CD4-positive, alpha-beta T cell treated with Interleukin-17A for 4 hours (primary cell): Measurements from ENCODE around the gene CTDSPL.
"Not testable (repeated sequence)": the region's sequence is repeated elsewhere in the genome, so short reads cannot be mapped to it uniquely, and the experiment has no call there.

ENCODE experiments used
- DNase-seq: peaks from one replicate; pipeline ENCODE4 v3.0.0-alpha.2; 2020; ENCODE audit warnings: mixed read lengths

Gene CTDSPL, protein sequence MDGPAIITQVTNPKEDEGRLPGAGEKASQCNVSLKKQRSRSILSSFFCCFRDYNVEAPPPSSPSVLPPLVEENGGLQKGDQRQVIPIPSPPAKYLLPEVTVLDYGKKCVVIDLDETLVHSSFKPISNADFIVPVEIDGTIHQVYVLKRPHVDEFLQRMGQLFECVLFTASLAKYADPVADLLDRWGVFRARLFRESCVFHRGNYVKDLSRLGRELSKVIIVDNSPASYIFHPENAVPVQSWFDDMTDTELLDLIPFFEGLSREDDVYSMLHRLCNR

DNA sequence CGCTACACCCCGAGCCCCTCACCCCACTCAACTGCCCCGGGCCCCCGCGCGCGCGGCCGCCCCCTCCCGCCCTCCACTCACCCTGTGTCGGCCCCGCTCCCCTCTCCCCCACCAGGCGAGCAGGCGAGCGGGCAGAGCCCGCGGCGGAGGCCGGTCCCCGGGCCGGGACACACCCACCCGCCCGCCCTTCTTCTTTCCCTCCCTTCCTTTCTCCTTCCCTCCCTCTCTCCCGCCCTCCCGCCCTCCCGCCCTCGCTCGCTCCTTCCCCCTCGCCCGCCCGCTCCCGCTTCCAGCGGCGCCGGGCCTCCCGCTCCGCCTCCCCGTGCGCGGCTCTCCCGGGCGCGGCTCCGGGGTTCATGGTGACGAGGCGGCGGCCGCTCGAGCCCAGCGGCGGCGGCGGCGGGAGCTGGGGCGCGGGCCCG is at the start of gene CTDSPL:
TSS of gene CTDSPL (plus strand) at position 261 of the 422 bp plus-strand sequence. CDS start 320 bp downstream, outside the sequence.
- DNase-seq: peak; percentile 33

DNA sequence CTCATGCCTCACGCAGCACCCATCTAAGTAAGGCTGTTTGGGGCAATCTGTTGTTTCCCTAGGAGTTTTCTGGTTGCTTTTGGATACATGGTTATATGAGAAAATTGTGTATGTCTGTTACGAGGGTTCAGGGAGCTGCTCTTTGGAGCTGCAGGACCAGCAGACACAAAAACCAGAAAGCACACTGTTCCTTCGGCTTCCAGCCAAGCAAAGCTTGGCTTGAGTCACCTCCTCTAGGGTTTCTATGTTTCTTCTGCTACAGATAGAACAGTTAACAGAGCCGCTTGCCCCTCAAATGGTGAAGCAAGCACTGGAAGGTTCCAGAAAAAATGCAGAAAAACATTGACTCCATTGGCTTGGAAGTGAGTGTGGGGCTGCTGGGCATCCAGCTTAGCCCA is 49.2 kb upstream of the CTDSPL start:
- no peak for DNase-seq

DNA sequence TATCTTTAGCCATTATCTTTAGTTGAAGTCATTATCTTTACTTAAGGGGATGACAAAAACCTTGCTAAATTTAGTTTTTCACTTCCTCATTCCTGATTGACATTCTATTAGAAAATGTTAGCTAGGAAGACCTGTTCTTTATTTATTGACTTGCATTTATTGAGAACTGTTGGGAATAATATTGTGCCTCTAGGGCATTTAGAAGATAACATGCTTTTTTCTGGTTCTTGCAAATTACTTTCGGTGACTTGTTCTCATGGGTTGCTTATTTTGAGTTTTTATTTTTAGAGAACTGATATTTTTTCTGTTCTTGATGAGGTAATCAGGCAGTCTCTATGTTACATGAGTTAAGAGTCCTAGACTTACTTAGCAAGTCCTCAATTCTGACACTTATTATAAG is 48.3 kb upstream of the CTDSPL start:
- DNase-seq: no peak

GRCh38 chr3:37814547-37814946 is 47.1 kb upstream of the CTDSPL start:
- DNase-seq: no peak

DNA sequence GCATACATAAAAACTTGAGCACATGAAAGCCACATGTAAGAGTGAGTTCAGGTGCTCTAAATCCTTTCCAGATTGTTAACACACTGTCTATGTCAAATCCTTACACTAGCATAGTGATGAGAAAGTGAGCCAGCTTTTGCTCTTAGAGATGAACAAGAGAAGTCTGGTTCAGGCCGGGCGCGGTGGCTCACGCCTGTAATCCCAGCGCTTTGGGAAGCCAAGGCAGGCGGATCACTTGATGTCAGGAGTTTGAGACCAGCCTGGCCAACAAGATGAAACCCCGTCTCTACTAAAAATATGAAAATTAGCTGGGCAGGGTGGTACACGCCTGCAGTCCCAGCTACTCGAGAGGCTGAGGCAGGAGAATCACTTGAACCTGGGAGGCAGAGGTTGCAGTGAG is 46.5 kb upstream of the CTDSPL start:
- not testable (repeated sequence) for DNase-seq

GRCh38 chr3:37816271-37816670 is 45.4 kb upstream of the CTDSPL start:
- no peak for DNase-seq

DNA sequence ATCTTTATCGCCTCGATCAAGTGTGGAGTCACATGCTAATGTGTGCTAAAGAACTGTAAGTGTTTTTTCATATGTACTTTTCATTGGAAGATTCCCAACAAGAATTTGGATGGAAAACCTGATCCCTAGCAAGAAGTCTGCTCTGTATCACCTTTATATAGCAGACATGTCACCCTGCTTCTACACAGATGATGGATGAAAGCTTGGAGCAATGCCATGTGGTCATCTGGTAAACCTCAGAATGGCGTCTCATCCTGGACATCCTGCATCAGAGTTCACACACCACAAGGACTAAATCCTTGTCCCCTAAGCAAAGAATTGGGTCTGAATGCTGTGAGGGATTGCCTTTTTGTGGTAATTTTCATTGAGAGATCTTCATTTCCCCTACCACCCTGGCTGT is 42.1 kb upstream of the CTDSPL start:
- no peak for DNase-seq

DNA sequence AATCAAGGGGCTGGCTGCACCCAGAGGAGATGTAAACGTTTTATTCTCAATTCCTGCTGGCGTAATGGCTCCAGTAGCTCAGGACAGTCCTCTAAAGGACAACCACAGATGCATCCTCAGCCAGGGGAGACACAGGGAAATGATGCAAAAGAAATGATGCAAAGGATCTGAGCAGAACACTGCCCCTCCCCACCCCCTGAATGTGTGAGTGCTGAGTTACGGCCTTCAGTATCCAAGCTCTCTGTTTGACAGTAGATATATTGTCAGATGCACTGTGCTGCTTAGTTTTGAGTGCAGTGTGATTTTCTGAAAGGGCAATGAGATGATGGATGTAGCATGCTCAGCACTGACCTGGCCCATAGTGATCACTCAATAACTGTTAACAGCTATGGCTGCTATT is 41.4 kb upstream of the CTDSPL start:
- DNase-seq: no peak

GRCh38 chr3:37823189-37823588 is 38.5 kb upstream of the CTDSPL start:
- DNase-seq: no peak

DNA sequence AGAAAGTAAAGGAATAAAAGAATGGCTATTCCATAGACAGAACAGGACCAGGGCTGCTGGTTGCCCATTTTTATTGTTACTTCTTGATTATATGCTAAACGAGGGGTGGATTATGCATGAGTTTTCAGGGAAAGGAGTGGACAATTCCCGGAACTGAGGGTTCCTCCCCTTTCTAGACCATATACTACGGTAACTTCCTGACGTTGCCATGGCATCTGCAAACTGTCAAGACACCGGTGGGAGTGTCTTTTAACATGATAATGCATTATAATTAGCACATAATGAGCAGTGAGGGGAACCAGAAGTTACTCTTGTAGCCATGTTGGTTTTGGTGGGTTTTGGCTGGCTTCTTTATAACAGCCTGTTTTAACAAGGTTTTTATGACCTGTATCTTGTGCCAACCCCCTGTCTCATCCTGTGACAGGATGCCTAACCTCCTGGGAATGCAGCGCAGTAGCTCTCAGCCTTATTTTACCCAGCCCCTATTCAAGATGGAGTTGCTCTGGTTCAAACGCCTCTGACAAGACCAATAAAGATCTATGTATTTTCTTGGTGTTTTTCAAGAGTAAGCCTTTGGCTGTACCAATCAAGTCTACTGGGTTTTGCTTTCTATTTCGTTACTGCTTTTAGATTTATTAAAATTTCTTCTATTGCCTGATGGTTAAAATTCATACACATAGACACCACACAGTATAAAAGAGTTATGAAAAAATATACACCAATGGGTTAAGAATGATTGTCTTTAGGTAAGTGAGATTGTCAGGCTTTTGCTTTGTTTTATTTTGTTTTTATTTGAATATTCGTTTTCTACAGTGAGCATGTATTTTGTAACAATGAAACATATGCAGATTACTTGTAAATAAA is 37.4 kb upstream of the CTDSPL start:
- DNase-seq: no peak

- no peak for DNase-seq
Measured at GRCh38 chr3:37824954-37825328, 36.7 kb upstream of the CTDSPL start.

DNA sequence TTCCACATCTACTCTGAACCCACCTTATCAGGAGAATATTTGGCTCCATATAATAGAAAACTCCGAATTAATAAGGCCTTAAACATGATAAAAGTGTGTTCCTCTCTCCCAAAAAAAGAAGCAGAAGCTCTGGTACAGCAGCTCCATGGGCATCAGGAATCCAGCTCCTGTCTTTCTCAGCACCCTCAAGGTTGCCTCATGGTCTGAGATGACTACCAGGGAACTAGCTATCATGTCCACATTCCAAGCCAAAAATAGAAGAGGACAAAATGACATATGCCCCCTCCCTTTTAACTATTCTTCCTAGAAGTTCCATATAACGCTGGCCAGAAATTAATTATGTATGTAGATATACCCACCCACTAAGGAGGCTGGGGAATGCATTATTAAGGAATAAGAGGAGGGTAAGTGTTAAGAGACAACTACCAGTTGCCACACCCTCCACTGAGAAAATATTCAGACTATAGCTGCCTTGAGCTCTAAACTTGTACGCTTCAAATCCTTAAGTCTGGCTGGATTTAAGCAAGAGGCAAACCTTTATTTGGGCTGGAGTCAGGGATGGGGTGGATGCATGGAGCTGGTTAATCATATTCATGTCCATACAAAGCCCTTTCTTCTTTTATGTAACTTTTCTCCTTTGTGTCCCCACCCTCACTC is 35.8 kb upstream of the CTDSPL start:
- DNase-seq: no peak

DNA sequence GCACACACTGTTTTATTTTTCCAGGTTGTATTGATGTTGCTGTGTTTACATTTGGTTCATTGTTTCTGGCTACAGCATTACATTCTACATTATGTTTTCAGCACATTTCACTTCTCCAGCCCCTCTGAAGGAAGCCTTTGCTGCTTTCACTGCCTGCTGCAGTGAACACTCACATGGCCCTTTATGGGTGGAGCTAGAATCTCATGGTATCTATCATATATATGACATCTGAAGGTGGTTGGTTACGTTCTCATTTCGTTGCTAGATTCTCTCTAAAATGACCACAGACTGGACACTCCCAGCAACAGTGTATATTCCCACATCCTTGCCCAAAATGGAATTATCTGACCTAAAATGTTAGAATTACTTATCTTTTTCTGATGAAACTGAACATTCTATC is 35.2 kb upstream of the CTDSPL start:
- no peak for DNase-seq

DNA sequence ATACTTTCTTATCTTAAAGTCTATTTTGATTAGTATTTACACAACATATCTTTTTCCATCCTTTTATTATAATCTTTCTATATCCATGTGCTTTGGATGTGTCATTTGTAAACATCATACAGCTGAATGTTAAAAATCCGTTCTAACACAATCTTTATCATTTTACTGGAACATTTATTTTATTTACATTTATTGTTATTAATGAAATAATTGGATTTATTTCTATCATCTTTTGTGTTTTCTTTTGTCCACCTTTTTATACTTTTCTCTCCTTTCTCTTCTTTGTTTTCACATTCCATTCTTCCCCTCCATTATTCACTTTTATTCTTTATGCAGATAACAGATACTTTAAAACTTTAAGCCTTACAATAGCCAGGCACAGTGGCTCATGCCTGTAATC is 34.7 kb upstream of the CTDSPL start:
- no peak for DNase-seq

DNA sequence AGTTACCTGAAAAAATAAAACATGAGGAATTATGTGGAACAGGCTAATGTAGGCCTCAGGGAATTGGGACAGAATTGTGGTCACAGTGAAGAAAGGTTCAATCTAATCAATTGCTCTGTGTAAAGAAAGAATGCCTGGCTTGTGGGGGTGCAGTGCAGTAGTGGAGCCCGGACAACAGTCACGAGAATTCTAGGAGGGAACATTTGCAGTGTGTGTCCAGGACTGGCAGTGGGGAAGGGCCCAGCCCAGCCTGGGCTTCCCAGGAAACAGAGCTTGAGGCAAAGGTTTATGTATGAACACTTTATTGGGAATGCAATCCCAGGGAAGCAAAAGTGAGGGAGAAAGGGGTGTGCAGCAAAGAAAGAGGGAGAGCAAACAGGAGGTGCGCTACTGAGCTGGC is 29.2 kb upstream of the CTDSPL start:
- no peak for DNase-seq

DNA sequence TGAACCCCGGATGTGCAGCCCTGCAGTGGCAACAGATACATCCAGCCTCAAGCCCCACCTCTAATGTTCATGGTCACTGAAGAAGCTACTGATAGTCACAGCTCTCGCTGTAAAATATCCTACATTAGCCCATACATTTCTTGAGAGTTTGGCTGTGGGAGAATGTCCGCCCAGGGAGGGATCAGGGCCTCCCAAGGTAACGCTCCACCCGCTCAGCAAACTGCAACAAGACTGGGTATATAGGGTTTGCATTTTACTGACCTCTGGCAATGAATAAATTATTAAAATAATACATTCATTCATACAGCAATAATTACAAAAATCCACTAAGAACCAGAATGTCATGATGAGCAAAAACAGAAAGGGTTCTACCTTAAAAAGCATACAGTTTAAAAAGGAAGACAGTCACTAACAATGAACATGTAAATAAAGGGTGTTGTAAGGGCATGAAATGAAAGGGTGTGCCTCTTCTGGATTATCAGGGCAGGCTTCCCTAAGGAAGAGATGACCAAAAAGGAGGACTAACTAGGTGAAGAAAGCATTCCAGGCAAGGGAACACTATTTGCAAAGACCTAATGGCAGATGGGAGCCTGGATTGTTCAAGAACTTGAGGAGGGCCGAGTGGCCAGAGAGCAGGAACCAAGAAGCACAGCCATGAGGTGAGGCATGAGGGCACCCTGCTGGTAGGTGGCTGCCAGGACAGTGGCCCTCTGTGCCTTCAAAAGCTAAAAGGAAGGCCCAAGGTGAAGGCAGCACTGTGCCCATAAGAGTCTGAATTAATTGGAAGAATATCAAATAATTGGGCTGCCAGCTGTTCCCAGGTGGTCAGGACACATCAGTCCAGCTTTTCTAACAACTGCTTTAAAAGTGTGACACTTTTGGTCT is 28.1 kb upstream of the CTDSPL start:
- DNase-seq: no peak

GRCh38 chr3:37836589-37836988 is 25.1 kb upstream of the CTDSPL start:
- DNase-seq: no peak

DNA sequence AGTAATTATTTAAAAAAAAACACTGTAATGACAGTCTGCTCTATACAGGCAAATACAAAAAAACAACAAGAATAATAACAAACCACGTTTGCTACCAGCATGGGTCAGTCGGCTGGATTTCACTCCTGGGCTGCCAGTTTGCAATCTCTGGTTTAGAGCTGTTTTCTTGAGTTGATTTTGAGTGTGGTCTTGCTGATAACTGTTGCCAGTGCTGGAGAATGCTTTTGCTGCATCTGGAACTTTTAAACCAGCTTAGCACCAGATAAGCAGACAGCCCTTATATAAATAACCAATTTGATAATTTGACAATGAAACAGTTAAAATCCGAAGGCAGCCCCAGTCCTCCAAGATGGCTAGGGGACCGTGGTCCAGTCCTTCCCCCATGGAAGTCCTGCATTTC is 14.0 kb upstream of the CTDSPL start:
- no peak for DNase-seq

GRCh38 chr3:37849146-37849923 is 12.3 kb upstream of the CTDSPL start:
- DNase-seq: no peak

DNA sequence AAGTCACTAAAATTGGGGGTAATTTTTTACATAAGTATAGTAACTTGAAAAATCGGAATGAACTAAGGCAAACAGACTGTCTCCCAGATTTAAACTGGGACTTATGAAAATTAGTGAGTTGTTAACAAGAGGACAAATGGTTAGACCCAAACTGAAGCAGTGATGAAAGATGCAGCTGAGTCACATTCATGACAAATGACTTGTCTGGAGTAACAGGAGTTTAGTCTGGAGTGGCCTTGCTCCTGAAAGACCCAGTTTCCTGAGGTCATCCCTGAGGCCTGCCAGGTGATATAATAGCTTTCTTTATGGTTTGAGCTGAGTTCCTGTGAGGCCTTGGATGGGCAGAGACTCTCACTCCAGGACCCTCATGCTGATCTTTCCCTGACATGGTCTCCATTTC is 9.6 kb upstream of the CTDSPL start:
- DNase-seq: no peak

GRCh38 chr3:37852771-37853170 is 8.9 kb upstream of the CTDSPL start:
- DNase-seq: no peak
